HG03439 (cell line): ENCODE measurements around the gene ACTRT2.

Experiments
- ATAC-seq: cut with Tn5 transposase; IDR thresholded peaks from one replicate; pipeline ENCODE4 v1.9.1; 2021; ENCODE audit warnings: mild to moderate bottlenecking, moderate library complexity; ENCODE audit not compliant: unreplicated experiment

The ACTRT2 gene

GRCh38 chr1:3021233-3021671 lies at the start of gene ACTRT2:
Gene ACTRT2 (plus strand): TSS chr1:3021467. CDS start chr1:3021687, 220 bp downstream.
- no peak for ATAC-seq

GRCh38 chr1:2971609-2972008 lies 49.7 kb upstream of the ACTRT2 start:
- no peak for ATAC-seq

- ATAC-seq = no peak
Measured at GRCh38 chr1:2972011-2972878, 49.0 kb upstream of the ACTRT2 start.

- ATAC-seq = no peak
Measured at GRCh38 chr1:2972879-2973575, 48.2 kb upstream of the ACTRT2 start.

GRCh38 chr1:2973601-2974593 lies 47.4 kb upstream of the ACTRT2 start:
- no peak for ATAC-seq

- no peak for ATAC-seq
Measured at GRCh38 chr1:2974701-2975301, 46.5 kb upstream of the ACTRT2 start.

- ATAC-seq = no peak
Measured at GRCh38 chr1:2975466-2976179, 45.6 kb upstream of the ACTRT2 start.

- no peak for ATAC-seq
Measured at GRCh38 chr1:2976180-2976562, 45.1 kb upstream of the ACTRT2 start.

- ATAC-seq = no peak
Measured at GRCh38 chr1:2977886-2978611, 43.2 kb upstream of the ACTRT2 start.

GRCh38 chr1:2978691-2979190 lies 42.5 kb upstream of the ACTRT2 start:
- no peak for ATAC-seq

- ATAC-seq = no peak
Measured at GRCh38 chr1:2979191-2980072, 41.8 kb upstream of the ACTRT2 start.

- no peak for ATAC-seq
Measured at GRCh38 chr1:2980073-2980791, 41.0 kb upstream of the ACTRT2 start.

- no peak for ATAC-seq
Measured at GRCh38 chr1:2980849-2981248, 40.4 kb upstream of the ACTRT2 start.

- ATAC-seq = no peak
Measured at GRCh38 chr1:2981388-2981787, 39.9 kb upstream of the ACTRT2 start.

GRCh38 chr1:2981981-2982614 lies 39.2 kb upstream of the ACTRT2 start:
- ATAC-seq = no peak

GRCh38 chr1:2982615-2983318 lies 38.5 kb upstream of the ACTRT2 start:
- ATAC-seq = no peak
